Transverse colon (tissue), 4 donors: ENCODE measurements around the gene LTBR. TPM values are rescaled to one million over a fixed set of nuclear protein-coding genes. Genes with fewer than 3 reads are reported as not detected.
"Not testable (repeated sequence)": the region's sequence is repeated elsewhere in the genome, so short reads cannot be mapped to it uniquely, and the experiment has no call there.

Source experiments
- DNase-seq: peaks from one replicate; pipeline ENCODE4 v3.0.0-alpha.2; 2019
- H3K27ac ChIP-seq, 4 donors: fragments of 200-600 bp; sonication (generic); 2 replicates each; pipeline ENCODE4 v1.5.1; 2016 to 2018; ENCODE audit warnings: inconsistent platforms in 4 of 4
- H3K27me3 ChIP-seq: fragments of 200-600 bp; sonication (generic); 2 replicates; pipeline ENCODE4 v1.5.1; 2017; ENCODE audit warnings: inconsistent platforms
- H3K36me3 ChIP-seq, 4 donors: fragments of 200-600 bp; sonication (generic); 2 replicates each; pipeline ENCODE4 v1.5.1; 2017 to 2019; ENCODE audit warnings: inconsistent platforms in 4 of 4
- H3K4me1 ChIP-seq, 4 donors: fragments of 200-600 bp; sonication (generic); 2 replicates each; pipeline ENCODE4 v1.5.1; 2017 to 2020; ENCODE audit warnings: inconsistent platforms in 4 of 4
- H3K4me3 ChIP-seq, 4 donors: fragments of 200-600 bp; sonication (generic); 1 replicate in 1 of 4; 2 replicates in 3 of 4; pipeline versions ENCODE4 v1.5.1 to v1.6.1; 2017 to 2019; ENCODE audit warnings: inconsistent platforms in 4 of 4
- H3K9me3 ChIP-seq, 2 donors: fragments of 200-600 bp; sonication (generic); 2 replicates each; pipeline ENCODE4 v1.5.1; 2017 to 2019; ENCODE audit warnings: inconsistent platforms in 2 of 2
- EP300 ChIP-seq: sonication (generic); formaldehyde crosslinking; IDR thresholded peaks from one replicate; pipeline ENCODE4 v1.6.1; 2017; ENCODE audit warnings: antibody characterized with exemption, low read depth
- POLR2A ChIP-seq: fragments of 450-650 bp; IDR thresholded peaks from one replicate; pipeline ENCODE4 v1.6.1; 2016; ENCODE audit warnings: antibody characterized with exemption, mild to moderate bottlenecking, moderate library complexity
- POLR2AphosphoS5 ChIP-seq, 3 donors: sonication (generic); formaldehyde crosslinking; IDR thresholded peaks; one replicate each; pipeline ENCODE4 v1.6.1; 2016; ENCODE audit warnings: antibody characterized with exemption in 3 of 3
- WGBS, 2 donors: methylation state at CpG; one replicate each; pipeline ENCODE4 v1.1.5; 2018; ENCODE audit warnings: low coverage in 1 of 2; 5-methylcytosine and 5-hydroxymethylcytosine counted together
- in situ Hi-C, 4 donors: fragments of 200-750 bp; cut with MboI; loops; one replicate each; pipeline versions ENCODE4 v1.15.0 to v1.15.1; 2017; ENCODE audit warnings: low sequenced_read_pairs in 3 of 4, low pct_ligation_motif_present in 1 of 4, low pct_unique_long_range_greater_than_20kb in 1 of 4
- intact Hi-C: fragments of 100-400 bp; cut with DNase I; formaldehyde crosslinking; loops from one replicate; pipeline ENCODE4 v1.15.1; 2023; ENCODE audit warnings: low total_unique reads
- total RNA-seq, 4 donors: library from RNA; depleted of rRNA; stranded (reverse); fragments of >200 nt; gene quantifications; one replicate each; pipeline ENCODE4 v1.1.0, GENCODE V29; 2016
- TF ChIP-seq, protein P1 (sequence below), 5 experiments: fragments of 200-600 bp in 3 of 5; fragments of 450-650 bp in 2 of 5; sonication (generic) in 3 of 5; IDR thresholded peaks; 1 replicate in 2 of 5; 2 replicates in 3 of 5; pipeline ENCODE4 v1.5.1; 2016 to 2017; ENCODE audit warnings: antibody characterized with exemption in 5 of 5, inconsistent platforms in 3 of 5, mild to moderate bottlenecking in 2 of 5, moderate library complexity in 1 of 5

LTBR gene
- total RNA-seq, 4 donors from 2014 or later: 148 to 367 (median 208) TPM

DNA sequence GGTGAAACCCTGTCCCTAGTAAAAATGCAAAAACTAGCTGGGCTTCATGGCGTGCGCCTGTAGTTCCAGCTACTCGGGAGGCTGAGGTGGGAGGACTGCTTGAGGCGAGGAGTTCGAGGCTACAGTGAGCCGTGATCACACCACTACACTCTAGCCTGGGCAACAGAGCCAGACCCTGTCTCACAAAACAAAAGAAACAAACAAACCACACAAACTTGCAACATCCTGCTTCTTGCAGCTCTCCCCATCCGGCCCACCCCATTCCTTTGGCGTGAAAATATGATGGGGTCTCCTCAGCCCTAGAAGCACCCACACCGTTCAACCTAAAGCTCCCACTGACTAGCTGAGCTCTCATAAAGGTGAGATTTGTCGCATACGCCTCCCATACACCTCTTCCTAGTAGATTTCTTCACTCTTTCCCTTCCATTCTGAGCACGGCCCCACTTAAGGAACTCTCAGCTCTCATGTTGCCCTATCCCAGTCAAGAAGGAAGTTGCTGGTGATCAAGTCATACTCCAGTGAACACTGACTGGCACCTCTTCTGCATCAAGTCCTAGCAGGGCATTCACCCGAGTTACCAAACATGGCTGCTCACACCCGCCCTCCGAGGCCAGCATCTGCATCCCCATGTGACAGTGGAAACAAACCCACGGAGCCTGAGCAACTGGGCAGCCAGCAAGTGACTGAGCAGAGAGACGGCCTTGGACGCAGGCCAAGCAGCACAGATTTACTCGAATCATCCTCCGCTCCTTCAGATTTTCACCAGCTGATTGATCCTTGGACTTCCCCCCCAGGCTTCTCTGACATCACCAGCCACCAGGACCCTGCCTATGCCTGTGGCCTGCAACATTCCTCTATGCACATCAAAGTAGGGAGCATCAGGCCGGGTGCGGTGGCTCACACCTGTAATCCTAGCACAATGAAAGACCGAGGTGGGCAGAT lies 41.9 kb downstream of the LTBR start:
- intact Hi-C loops: no loop called here
- H3K27ac ChIP-seq: peak overlapping the region in 2 of 4 donors; percentile 45 to 66
- in situ Hi-C loops: loop anchor here in 2 of 4 donors (10.0 to 25.0 kb wide), 2 partner anchors 111 to 119 kb away; partner anchors contain the start of gene GAPDH (in 1 of the 2)
- 80 to 87% methylated on average over 9 to 23 of the region's 23 CpGs for WGBS, 2 donors
- no peaks in the 10 kb centered on the region for H3K36me3 ChIP-seq
- DNase-seq: no peak
- peaks cover 4 to 21% (median 17%) of the 10 kb centered on the region in 4 donors for H3K4me1 ChIP-seq
- TF ChIP-seq EP300 (no peak), POLR2A (no peak), POLR2AphosphoS5 (IDR thresholded peaks at IDR 0.05) (no peak)
- TF ChIP-seq, protein P1, sequence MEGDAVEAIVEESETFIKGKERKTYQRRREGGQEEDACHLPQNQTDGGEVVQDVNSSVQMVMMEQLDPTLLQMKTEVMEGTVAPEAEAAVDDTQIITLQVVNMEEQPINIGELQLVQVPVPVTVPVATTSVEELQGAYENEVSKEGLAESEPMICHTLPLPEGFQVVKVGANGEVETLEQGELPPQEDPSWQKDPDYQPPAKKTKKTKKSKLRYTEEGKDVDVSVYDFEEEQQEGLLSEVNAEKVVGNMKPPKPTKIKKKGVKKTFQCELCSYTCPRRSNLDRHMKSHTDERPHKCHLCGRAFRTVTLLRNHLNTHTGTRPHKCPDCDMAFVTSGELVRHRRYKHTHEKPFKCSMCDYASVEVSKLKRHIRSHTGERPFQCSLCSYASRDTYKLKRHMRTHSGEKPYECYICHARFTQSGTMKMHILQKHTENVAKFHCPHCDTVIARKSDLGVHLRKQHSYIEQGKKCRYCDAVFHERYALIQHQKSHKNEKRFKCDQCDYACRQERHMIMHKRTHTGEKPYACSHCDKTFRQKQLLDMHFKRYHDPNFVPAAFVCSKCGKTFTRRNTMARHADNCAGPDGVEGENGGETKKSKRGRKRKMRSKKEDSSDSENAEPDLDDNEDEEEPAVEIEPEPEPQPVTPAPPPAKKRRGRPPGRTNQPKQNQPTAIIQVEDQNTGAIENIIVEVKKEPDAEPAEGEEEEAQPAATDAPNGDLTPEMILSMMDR (IDR thresholded peaks at IDR 0.05): no peak
- no peak overlapping the region for H3K4me3 ChIP-seq
- H3K9me3 ChIP-seq: no peaks in the 10 kb centered on the region
- no peaks in the 10 kb centered on the region for H3K27me3 ChIP-seq

DNA sequence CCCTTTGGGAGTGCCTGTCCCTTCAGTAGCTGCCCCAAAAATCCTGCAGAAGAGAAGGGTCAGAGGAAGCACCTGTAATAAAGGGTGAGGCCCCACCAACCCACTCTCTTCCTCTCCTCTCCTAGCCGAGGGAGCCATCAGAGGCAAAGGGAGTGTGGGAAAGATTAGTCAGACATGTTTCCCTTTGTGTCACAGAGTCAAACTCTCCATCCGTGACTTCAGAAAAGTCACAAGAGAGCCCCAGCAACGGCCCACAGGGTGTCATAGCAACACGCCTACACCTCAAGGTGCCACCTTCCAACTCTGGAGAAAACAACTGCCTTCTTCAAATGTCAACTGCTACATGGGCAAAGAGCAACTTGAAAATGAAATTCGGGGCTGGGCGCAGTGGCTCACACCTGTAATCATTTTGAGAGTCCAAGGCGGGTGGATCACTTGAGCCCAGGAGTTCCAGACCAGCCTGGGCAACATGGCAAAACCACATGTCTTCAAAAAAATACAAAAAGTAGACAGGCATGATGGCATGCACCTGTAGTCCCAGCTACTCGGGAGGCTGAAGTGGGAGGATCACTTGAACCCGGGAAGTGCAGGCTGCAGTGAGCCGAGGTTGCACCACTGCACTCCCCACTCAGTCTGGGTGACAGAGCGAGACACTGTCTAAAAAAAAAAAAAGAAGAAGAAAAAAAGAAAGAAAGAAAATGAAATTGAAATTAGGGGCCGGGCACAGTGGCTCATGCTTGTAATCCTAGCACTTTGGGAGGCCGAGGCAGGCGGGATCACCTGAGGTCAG lies 43.1 kb downstream of the LTBR start:
- TF ChIP-seq, protein P1 (IDR thresholded peaks at IDR 0.05): no peak
- TF ChIP-seq EP300 (no peak), POLR2AphosphoS5 (IDR thresholded peaks at IDR 0.05) (no peak), POLR2A (no peak)
- peak overlapping the region; percentile 15 to 66 (median 46) for H3K27ac ChIP-seq
- H3K36me3 ChIP-seq: no peaks in the 10 kb centered on the region
- peaks cover 4 to 28% (median 23%) of the 10 kb centered on the region in 4 donors for H3K4me1 ChIP-seq
- no peaks in the 10 kb centered on the region for H3K27me3 ChIP-seq
- H3K9me3 ChIP-seq: no peaks in the 10 kb centered on the region
- in situ Hi-C loops: loop anchor here in 2 of 4 donors (10.0 to 25.0 kb wide), 2 partner anchors 110 to 118 kb away; partner anchors contain the start of gene GAPDH (in 1 of the 2)
- peak; percentile 58 for DNase-seq
- intact Hi-C loops: no loop called here
- H3K4me3 ChIP-seq: no peak overlapping the region
- 56 to 70% methylated on average over 5 to 14 of the region's 14 CpGs for WGBS, 2 donors

DNA sequence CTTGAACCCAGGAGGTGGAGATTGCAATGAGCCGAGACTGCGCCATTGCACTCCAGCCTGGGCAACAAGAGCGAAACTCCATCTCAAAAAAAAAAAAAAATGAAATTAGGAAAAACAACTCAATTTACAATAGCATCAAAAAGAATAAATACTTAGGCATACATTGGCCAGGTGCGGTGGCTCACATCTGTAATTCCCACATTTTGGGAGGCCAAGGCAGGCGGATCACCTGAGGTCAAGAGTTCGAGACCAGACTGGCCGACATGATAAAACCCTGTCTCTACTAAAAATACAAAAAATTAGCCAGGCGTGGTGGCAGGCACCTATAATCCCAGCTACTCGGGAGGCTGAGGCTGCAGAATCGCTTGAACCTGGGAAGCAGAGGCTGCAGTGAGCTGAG lies 43.8 kb downstream of the LTBR start:
- intact Hi-C loops, DNase-seq, H3K27me3 ChIP-seq, H3K9me3 ChIP-seq, H3K4me3 ChIP-seq, H3K36me3 ChIP-seq: not testable (repeated sequence)
- peak overlapping the region in 2 of 4 donors; percentile 36 to 66 for H3K27ac ChIP-seq
- H3K4me1 ChIP-seq: peaks cover 4 to 28% (median 23%) of the 10 kb centered on the region in 4 donors
- in situ Hi-C loops: loop anchor here in 2 of 4 donors (10.0 to 25.0 kb wide), 2 partner anchors 110 to 117 kb away; partner anchors contain the start of gene GAPDH (in 1 of the 2)
- 82 to 95% methylated on average over 5 to 10 of the region's 10 CpGs for WGBS, 2 donors

DNA sequence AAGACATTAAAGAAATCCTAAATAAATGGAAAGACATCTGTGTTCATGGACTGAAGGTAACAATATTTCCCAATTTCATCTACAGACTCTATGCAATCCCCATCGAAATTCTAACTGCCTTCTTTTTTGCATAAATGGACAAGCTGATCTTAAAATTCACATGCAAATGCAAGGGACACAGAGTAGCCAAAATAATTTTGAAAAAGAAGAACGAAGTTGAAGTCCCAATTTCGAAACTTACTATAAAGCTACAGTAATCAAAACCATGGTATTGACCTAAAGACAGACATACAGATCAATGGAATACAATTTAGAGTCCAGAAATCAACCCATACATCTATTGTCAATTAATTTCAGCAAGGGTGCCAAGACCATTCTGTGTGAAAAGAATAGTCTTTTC lies 44.4 kb downstream of the LTBR start:
- in situ Hi-C loops (loop anchor here in 2 of 4 donors (10.0 to 25.0 kb wide), 2 partner anchors 109 to 116 kb away; partner anchors contain the start of gene GAPDH (in 1 of the 2)), intact Hi-C loops (no loop called here)
- peaks cover 4 to 26% (median 22%) of the 10 kb centered on the region in 4 donors for H3K4me1 ChIP-seq
- no peak for DNase-seq
- WGBS, 2 donors: 67 to 81% methylated on average over 3 of the region's 3 CpGs
- no peaks in the 10 kb centered on the region for H3K27me3 ChIP-seq
- TF ChIP-seq, protein P1 (IDR thresholded peaks at IDR 0.05): no peak
- TF ChIP-seq EP300: no peak
- TF ChIP-seq POLR2AphosphoS5 (IDR thresholded peaks at IDR 0.05): no peak
- no peak for TF ChIP-seq POLR2A
- no peaks in the 10 kb centered on the region for H3K36me3 ChIP-seq
- H3K27ac ChIP-seq: peak overlapping the region in 1 of 4 donors; percentile 66
- no peaks in the 10 kb centered on the region for H3K9me3 ChIP-seq
- H3K4me3 ChIP-seq: no peak overlapping the region
